Activated CD4-positive, alpha-beta T cell treated with anti-CD3 and anti-CD28 coated beads for 24 hours (primary cell): Measurements from ENCODE around the gene CAPN14.

Source experiments
- DNase-seq, 2 donors: peaks; one replicate each; pipeline ENCODE4 v3.0.0-alpha.2; 2020; ENCODE audit warnings: low read depth in 2 of 2

The CAPN14 gene

GRCh38 chr2:31226266-31226665 is 9.0 kb upstream of the CAPN14 start:
- DNase-seq, result no peak

- DNase-seq, result no peak
Observed at GRCh38 chr2:31223749-31224148, 6.4 kb upstream of the CAPN14 start.

- DNase-seq, result no peak
Observed at GRCh38 chr2:31223026-31223425, 5.7 kb upstream of the CAPN14 start.

- no peak for DNase-seq
Observed at GRCh38 chr2:31222071-31222470, 4.8 kb upstream of the CAPN14 start.

GRCh38 chr2:31221544-31221943 is 4.2 kb upstream of the CAPN14 start:
- no peak for DNase-seq

GRCh38 chr2:31219131-31219969 is 2.0 kb upstream of the CAPN14 start:
- DNase-seq, result no peak

GRCh38 chr2:31216734-31217133 is 581 bp downstream of the CAPN14 start:
- no peak for DNase-seq

- DNase-seq, result no peak
Observed at GRCh38 chr2:31214444-31214915, 2.8 kb downstream of the CAPN14 start.

GRCh38 chr2:31213601-31214443 is 3.5 kb downstream of the CAPN14 start:
- DNase-seq, result no peak

GRCh38 chr2:31212659-31213600 is 4.4 kb downstream of the CAPN14 start:
- DNase-seq, result no peak

GRCh38 chr2:31208240-31208639 is 9.1 kb downstream of the CAPN14 start:
- DNase-seq, result no peak

GRCh38 chr2:31207790-31208189 is 9.5 kb downstream of the CAPN14 start:
- no peak for DNase-seq

GRCh38 chr2:31205613-31206012 is 11.7 kb downstream of the CAPN14 start:
- no peak for DNase-seq

GRCh38 chr2:31205186-31205585 is 12.1 kb downstream of the CAPN14 start:
- DNase-seq, result no peak

- DNase-seq, result no peak
Observed at GRCh38 chr2:31204783-31205182, 12.5 kb downstream of the CAPN14 start.

- no peak for DNase-seq
Observed at GRCh38 chr2:31203916-31204315, 13.4 kb downstream of the CAPN14 start.

- no peak for DNase-seq
Observed at GRCh38 chr2:31202833-31203232, 14.5 kb downstream of the CAPN14 start.

GRCh38 chr2:31202041-31202440 is 15.3 kb downstream of the CAPN14 start:
- no peak for DNase-seq

- DNase-seq, result no peak
Observed at GRCh38 chr2:31200972-31201371, 16.3 kb downstream of the CAPN14 start.

- no peak for DNase-seq
Observed at GRCh38 chr2:31199206-31199605, 18.1 kb downstream of the CAPN14 start.

GRCh38 chr2:31197669-31198068 is 19.6 kb downstream of the CAPN14 start:
- no peak for DNase-seq

- DNase-seq, result no peak
Observed at GRCh38 chr2:31197166-31197565, 20.1 kb downstream of the CAPN14 start.
